Smooth muscle cell (in vitro differentiated cells): ENCODE measurements around the gene NR4A2. TPM values are rescaled to one million over a fixed set of nuclear protein-coding genes. Genes with fewer than 3 reads are reported as not detected.
"Not testable (repeated sequence)": the region's sequence is repeated elsewhere in the genome, so short reads cannot be mapped to it uniquely, and the experiment has no call there.

Source experiments
- DNase-seq: peaks from one replicate; lab custom pipeline; 2025; ENCODE audit not compliant: unreplicated experiment; lab: John Stamatoyannopoulos, UW
- H2AFZ ChIP-seq: fragments of 200-600 bp; sonication (generic); 2 replicates; pipeline ENCODE4 v1.6.0; 2016; ENCODE audit warnings: antibody characterized with exemption, low read depth, mild to moderate bottlenecking
- H3F3A ChIP-seq: fragments of 200-600 bp; sonication (generic); 2 replicates; pipeline ENCODE4 v1.6.0; 2017; ENCODE audit warnings: antibody characterized with exemption, low read depth
- H3K27ac ChIP-seq: fragments of 200-600 bp; sonication (generic); 2 replicates; pipeline ENCODE4 v1.5.1; 2016; ENCODE audit warnings: low read depth, mild to moderate bottlenecking
- H3K27me3 ChIP-seq: fragments of 200-600 bp; sonication (generic); 2 replicates; pipeline ENCODE4 v1.6.1; 2016; ENCODE audit warnings: low read depth, mild to moderate bottlenecking
- H3K36me3 ChIP-seq: fragments of 200-600 bp; sonication (generic); 2 replicates; pipeline ENCODE4 v1.5.1; 2016; ENCODE audit warnings: low read depth
- H3K4me1 ChIP-seq: fragments of 200-600 bp; sonication (generic); 2 replicates; pipeline ENCODE4 v1.5.1; 2016; ENCODE audit warnings: low read depth
- H3K4me2 ChIP-seq: fragments of 200-600 bp; sonication (generic); 2 replicates; pipeline ENCODE4 v1.6.0; 2016; ENCODE audit warnings: mild to moderate bottlenecking
- H3K4me3 ChIP-seq: fragments of 200-600 bp; sonication (generic); 2 replicates; pipeline ENCODE4 v1.5.1; 2016; ENCODE audit warnings: mild to moderate bottlenecking
- H3K79me2 ChIP-seq: fragments of 200-600 bp; sonication (generic); 2 replicates; pipeline ENCODE4 v1.6.0; 2016; ENCODE audit warnings: low read depth, mild to moderate bottlenecking
- H3K9ac ChIP-seq: fragments of 200-600 bp; sonication (generic); 2 replicates; pipeline ENCODE4 v1.6.0; 2016; ENCODE audit warnings: low read depth
- H3K9me3 ChIP-seq: fragments of 200-600 bp; sonication (generic); replicated peaks from 2 replicates; pipeline ENCODE4 v1.5.1; 2016; ENCODE audit warnings: low read depth
- H4K20me1 ChIP-seq: fragments of 200-600 bp; sonication (generic); 2 replicates; pipeline ENCODE4 v1.6.0; 2016; ENCODE audit warnings: low read depth
- WGBS: methylation state at CpG from one replicate; pipeline ENCODE4 v1.1.7; 2016; ENCODE audit warnings: low lambda C conversion rate; 5-methylcytosine and 5-hydroxymethylcytosine counted together
- polyA plus RNA-seq: library from polyadenylated mRNA; unstranded; fragments of >200 nt; fragmentation: Nextera tagmentation; extraction: Ambion mirVana; gene quantifications from 2 replicates; pipeline ENCODE4 v1.2.1, GENCODE V29; 2016
- total RNA-seq: library from RNA; depleted of rRNA; stranded (reverse); fragments of >200 nt; gene quantifications from 2 replicates; pipeline ENCODE4 v1.2.3, GENCODE V29; 2014
- TF ChIP-seq, protein P1 (sequence below): fragments of 200-600 bp; sonication (generic); IDR thresholded peaks from 2 replicates; pipeline ENCODE4 v1.5.1; 2017; ENCODE audit warnings: borderline replicate concordance, mild to moderate bottlenecking, antibody characterized with exemption; ENCODE audit not compliant: insufficient read depth, poor library complexity, severe bottlenecking

The NR4A2 gene
- total and polyA plus RNA-seq, 2 experiments from 2014 or later, result 6.7 to 14.5 TPM

DNA sequence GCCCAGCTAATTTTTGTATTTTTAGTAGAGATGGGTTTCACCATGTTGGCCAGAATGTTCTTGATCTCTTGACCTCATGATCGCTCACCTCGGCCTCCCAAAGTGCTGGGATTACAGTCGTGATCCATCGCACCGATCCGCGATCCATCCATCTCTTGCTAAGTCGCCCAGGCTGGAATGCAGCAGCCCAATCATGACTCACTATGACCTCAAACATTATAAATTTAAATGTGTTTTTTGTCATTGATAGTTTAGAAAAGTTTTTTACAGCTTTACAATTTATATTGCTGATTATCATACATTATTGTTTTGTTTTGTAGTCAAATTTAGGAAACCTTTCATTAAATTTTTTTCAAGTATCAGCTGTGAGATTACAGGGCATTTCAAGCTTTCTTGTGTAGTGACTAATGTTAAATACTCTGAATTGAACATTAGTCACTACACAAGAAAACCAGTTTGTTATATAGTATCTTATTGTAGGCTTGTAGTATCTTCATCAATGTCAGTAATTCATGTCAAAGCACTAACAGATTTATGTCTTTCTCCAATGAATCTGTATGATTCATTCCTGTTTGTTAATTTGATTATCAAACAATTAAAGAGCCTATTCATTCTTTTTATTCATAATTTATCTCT, 37.5 kb downstream of the NR4A2 start:
- Histone ChIP-seq H3K9ac (no peak overlapping the region), H3K4me3 (no peak overlapping the region), H3K79me2 (no peaks in the 10 kb centered on the region), H2AFZ (no peak overlapping the region), H3K27ac (no peak overlapping the region), H3K4me1 (no peaks in the 10 kb centered on the region), H3K4me2 (no peak overlapping the region), H3K27me3 (no peaks in the 10 kb centered on the region), H4K20me1 (no peaks in the 10 kb centered on the region), H3K9me3 (peaks cover 2% of the 10 kb centered on the region), H3K36me3 (no peaks in the 10 kb centered on the region), H3F3A (no peaks in the 10 kb centered on the region)
- TF ChIP-seq, protein P1, sequence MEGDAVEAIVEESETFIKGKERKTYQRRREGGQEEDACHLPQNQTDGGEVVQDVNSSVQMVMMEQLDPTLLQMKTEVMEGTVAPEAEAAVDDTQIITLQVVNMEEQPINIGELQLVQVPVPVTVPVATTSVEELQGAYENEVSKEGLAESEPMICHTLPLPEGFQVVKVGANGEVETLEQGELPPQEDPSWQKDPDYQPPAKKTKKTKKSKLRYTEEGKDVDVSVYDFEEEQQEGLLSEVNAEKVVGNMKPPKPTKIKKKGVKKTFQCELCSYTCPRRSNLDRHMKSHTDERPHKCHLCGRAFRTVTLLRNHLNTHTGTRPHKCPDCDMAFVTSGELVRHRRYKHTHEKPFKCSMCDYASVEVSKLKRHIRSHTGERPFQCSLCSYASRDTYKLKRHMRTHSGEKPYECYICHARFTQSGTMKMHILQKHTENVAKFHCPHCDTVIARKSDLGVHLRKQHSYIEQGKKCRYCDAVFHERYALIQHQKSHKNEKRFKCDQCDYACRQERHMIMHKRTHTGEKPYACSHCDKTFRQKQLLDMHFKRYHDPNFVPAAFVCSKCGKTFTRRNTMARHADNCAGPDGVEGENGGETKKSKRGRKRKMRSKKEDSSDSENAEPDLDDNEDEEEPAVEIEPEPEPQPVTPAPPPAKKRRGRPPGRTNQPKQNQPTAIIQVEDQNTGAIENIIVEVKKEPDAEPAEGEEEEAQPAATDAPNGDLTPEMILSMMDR, result no peak
- DNase-seq, result no peak
- WGBS, result 94% methylated on average over 8 of the region's 8 CpGs

DNA sequence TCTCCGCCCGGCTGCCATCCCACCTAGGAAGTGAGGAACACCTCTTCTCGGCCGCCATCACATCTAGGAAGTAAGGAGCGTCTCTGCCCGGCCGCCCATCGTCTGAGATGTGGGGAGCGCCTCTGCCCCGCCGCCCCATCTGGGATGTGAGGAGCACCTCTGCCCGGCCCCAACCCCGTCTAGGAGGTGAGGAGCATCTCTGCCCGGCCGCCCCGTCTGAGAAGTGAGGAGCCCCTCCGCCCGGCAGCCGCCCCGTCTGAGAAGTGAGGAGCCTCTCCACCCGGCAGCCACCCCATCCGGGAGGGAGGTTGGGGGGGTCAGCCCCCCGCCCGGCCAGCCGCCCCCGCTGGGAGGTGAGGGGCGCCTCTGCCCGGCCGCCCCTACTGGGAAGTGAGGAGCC, 39.1 kb downstream of the NR4A2 start:
- not testable (repeated sequence) for H3K9ac ChIP-seq, H3K4me1 ChIP-seq, H3K27me3 ChIP-seq, H3K27ac ChIP-seq, H3K4me2 ChIP-seq, H2AFZ ChIP-seq, H4K20me1 ChIP-seq, H3K79me2 ChIP-seq, H3K4me3 ChIP-seq, H3F3A ChIP-seq, H3K9me3 ChIP-seq, H3K36me3 ChIP-seq, DNase-seq
- 93% methylated on average over 3 of the region's 29 CpGs for WGBS

DNA sequence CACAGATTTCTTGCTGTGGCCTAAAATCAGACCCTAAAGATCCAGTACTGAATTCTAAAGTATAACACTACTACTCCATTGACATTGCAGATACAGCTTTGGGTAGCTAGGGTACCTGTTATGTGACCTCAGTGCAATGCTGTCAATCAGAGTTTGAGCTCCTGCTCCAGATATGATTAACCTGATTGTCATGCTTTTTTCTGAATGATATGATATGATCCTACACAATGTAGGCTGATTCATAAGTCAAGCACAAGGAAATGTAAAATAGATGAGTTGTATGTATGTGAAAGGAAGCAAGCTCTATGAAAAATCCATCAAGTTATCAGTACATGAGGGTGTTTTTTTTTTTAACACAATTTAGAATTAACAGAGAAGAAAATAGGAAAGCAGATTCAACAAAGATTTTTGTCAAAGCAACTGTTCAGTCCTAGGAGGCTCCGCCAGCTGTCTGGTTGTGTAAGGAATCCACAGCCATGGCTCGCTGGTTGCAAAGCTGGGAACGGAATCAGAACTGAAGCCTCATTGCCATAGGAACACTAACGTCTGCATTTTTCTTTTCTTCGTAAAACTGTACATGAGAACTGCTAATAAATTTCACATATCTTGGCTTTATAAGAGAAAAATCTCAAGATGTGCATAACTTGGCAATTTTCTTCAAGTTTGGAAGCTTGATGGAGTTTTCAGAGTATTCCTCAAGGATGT, 52.9 kb downstream of the NR4A2 start:
- TF ChIP-seq, protein P1, result no peak
- H3K79me2 ChIP-seq, result no peaks in the 10 kb centered on the region
- H3K36me3 ChIP-seq, result no peaks in the 10 kb centered on the region
- H3K4me3 ChIP-seq, result no peak overlapping the region
- no peak overlapping the region for H2AFZ ChIP-seq
- H3K27ac ChIP-seq, result no peak overlapping the region
- WGBS, result 85% methylated on average over 5 of the region's 5 CpGs
- no peak for DNase-seq
- H3K9me3 ChIP-seq, result no peaks in the 10 kb centered on the region
- no peaks in the 10 kb centered on the region for H3K4me1 ChIP-seq
- no peaks in the 10 kb centered on the region for H3F3A ChIP-seq
- no peak overlapping the region for H3K4me2 ChIP-seq
- H3K9ac ChIP-seq, result no peak overlapping the region
- no peaks in the 10 kb centered on the region for H4K20me1 ChIP-seq
- peaks cover 7% of the 10 kb centered on the region for H3K27me3 ChIP-seq

Other genes starting within 250 kb of the NR4A2 start
- gene GPD2, start 103.7 kb upstream of the NR4A2 start, total RNA-seq, result 25.8 and 26.2 TPM in 2 replicates
- 3.4 and 5.6 TPM in 2 replicates for gene GPD2, start 103.7 kb upstream of the NR4A2 start, polyA plus RNA-seq